Inflammatory macrophage treated with lipopolysaccharide for 1 hour (primary cell): ENCODE measurements around the gene GUCA2A.

Source experiments
- DNase-seq, 2 donors: peaks; one replicate each; pipeline ENCODE4 v3.0.0-alpha.2; 2020 to 2022

The GUCA2A gene

DNA sequence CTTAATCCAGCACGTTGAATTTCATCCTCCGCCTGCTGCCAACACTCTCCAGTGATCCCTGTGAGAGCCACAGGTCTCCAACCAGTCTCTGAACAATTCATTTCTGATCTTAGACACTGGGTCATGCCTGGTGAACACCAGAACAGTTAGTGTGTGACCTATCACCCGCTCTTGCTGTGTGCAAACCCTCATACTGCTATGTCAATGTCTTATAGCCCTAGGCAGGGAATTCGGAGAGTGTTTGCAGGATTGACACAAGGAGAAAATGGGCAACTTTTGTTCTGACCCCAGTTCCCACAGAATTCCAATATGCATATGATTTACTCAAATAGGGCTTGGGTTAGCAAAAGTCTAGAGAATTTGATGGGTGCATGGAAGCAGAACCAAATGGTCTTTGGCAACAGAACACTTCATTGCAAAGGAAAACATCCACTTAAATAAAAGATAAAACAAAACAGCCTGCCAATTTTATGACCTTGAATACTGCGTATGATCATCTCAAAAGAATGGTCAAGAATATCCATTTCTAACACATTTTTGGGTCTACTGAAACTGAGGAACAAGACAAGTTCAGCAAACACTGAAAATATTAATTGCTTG lies 34.4 kb downstream of the GUCA2A start:
- DNase-seq = no peak

- DNase-seq = no peak
Observed at GRCh38 chr1:42128964-42129363, 35.6 kb downstream of the GUCA2A start.

DNA sequence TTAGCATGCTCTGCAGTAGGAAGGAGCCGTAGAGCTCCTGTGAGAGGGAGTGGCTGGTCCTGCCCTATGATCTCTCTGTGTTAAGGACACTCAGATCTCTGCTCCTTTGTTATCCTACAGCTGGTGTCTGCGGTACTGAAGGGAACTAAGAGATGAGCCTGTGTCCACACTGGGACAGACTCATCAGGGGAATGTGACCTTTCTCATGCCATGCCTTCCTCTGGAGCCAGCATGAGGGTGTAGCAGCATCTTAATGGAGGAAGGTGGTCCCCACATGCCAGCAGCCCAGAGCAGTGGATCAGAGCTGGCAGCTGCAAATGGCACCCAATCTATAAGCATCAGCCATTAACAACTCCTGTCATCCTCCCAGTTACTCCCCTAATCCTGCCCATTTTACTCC lies 36.0 kb downstream of the GUCA2A start:
- no peak for DNase-seq

DNA sequence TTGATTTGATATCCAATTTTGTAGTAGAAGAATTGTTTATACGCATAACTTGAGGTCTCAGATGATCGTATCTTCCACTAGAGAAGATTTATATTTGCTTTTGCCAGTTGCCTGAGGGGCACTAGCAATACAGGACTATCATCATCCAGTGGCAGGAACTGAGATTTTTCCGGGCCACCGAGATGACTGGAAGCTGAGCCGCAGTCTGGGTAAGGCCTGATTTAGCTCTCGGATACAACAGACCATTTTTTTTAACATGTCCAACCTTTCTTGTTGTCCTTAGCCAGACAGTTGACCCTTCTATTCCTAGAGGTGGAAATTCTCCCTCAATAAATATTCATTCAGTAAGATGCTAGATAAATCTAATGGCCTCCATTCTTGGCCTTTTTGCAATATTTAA lies 36.8 kb downstream of the GUCA2A start:
- DNase-seq = no peak

- no peak for DNase-seq
Observed at GRCh38 chr1:42125552-42125951, 39.0 kb downstream of the GUCA2A start.

DNA sequence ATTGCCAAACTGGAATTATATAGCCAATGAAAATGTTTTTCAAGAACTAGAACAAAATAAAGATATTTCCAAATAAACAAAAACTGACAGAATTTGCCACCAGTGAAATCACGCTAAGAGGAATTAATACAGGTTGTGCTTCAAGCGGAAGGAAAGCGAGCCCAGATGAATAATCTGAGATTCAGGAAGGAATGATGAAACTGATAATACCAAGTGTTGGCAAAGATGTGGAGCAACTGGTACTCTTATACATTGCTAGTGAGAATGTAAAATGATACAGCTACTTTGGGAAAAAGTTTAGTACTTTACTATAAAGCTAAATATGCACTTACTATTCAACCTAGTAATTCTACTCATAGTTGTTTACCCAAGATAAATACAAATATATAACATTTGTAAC lies 42.1 kb downstream of the GUCA2A start:
- DNase-seq = no peak

GRCh38 chr1:42118125-42118524 lies 46.4 kb downstream of the GUCA2A start:
- DNase-seq = peak; percentile 17 to 23

DNA sequence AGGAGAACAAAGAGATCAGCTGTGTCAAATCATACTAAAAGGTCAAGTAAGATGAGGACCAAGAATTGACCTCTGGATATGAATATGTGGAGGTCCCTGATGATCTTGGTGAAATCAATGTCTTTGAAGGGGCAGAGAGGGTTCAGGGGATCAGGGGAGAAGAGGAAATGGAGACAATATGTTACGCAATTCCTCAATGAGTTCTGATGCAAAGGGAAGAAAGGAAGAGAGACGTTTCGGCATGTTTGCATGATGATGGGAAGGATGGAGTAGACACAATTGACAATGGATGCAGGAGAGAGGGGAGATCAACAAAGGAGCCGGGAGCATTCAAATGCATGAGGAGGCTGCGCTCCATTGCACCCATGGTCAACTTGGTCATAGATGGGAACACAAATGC lies 47.3 kb downstream of the GUCA2A start:
- no peak for DNase-seq

DNA sequence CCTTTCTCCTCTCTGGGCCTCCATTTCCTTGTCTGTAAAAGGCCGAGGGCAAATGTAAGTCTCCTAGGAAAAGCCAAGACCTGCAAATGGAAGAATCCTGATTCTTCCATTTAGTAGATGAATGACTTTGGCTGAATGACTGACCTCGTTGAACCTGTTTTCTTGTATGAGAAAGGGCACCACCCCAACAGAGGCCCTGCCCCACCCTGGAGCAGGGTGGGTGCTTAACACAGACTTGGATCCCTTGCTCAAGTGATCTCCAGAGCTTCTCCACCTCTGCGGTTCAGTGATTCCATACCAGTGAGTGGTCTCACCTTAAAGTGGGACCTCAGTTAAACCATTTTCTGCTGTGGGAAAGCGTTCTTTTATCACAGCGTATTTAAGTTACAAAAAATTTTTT lies 50.3 kb downstream of the GUCA2A start:
- DNase-seq = no peak
